Smooth muscle cell (in vitro differentiated cells): ENCODE results near the gene TNNC1. TPM values are rescaled to one million over a fixed set of nuclear protein-coding genes. Genes with fewer than 3 reads are reported as not detected.

Source experiments
- DNase-seq: peaks from one replicate; lab custom pipeline; 2025; ENCODE audit not compliant: unreplicated experiment; lab: John Stamatoyannopoulos, UW
- H2AFZ ChIP-seq: fragments of 200-600 bp; sonication (generic); 2 replicates; pipeline ENCODE4 v1.6.0; 2016; ENCODE audit warnings: antibody characterized with exemption, low read depth, mild to moderate bottlenecking
- H3F3A ChIP-seq: fragments of 200-600 bp; sonication (generic); 2 replicates; pipeline ENCODE4 v1.6.0; 2017; ENCODE audit warnings: antibody characterized with exemption, low read depth
- H3K27ac ChIP-seq: fragments of 200-600 bp; sonication (generic); 2 replicates; pipeline ENCODE4 v1.5.1; 2016; ENCODE audit warnings: low read depth, mild to moderate bottlenecking
- H3K27me3 ChIP-seq: fragments of 200-600 bp; sonication (generic); 2 replicates; pipeline ENCODE4 v1.6.1; 2016; ENCODE audit warnings: low read depth, mild to moderate bottlenecking
- H3K36me3 ChIP-seq: fragments of 200-600 bp; sonication (generic); 2 replicates; pipeline ENCODE4 v1.5.1; 2016; ENCODE audit warnings: low read depth
- H3K4me1 ChIP-seq: fragments of 200-600 bp; sonication (generic); 2 replicates; pipeline ENCODE4 v1.5.1; 2016; ENCODE audit warnings: low read depth
- H3K4me2 ChIP-seq: fragments of 200-600 bp; sonication (generic); 2 replicates; pipeline ENCODE4 v1.6.0; 2016; ENCODE audit warnings: mild to moderate bottlenecking
- H3K4me3 ChIP-seq: fragments of 200-600 bp; sonication (generic); 2 replicates; pipeline ENCODE4 v1.5.1; 2016; ENCODE audit warnings: mild to moderate bottlenecking
- H3K79me2 ChIP-seq: fragments of 200-600 bp; sonication (generic); 2 replicates; pipeline ENCODE4 v1.6.0; 2016; ENCODE audit warnings: low read depth, mild to moderate bottlenecking
- H3K9ac ChIP-seq: fragments of 200-600 bp; sonication (generic); 2 replicates; pipeline ENCODE4 v1.6.0; 2016; ENCODE audit warnings: low read depth
- H3K9me3 ChIP-seq: fragments of 200-600 bp; sonication (generic); replicated peaks from 2 replicates; pipeline ENCODE4 v1.5.1; 2016; ENCODE audit warnings: low read depth
- H4K20me1 ChIP-seq: fragments of 200-600 bp; sonication (generic); 2 replicates; pipeline ENCODE4 v1.6.0; 2016; ENCODE audit warnings: low read depth
- CTCF ChIP-seq: fragments of 200-600 bp; sonication (generic); IDR thresholded peaks from 2 replicates; pipeline ENCODE4 v1.5.1; 2017; ENCODE audit warnings: borderline replicate concordance, mild to moderate bottlenecking, antibody characterized with exemption; ENCODE audit not compliant: insufficient read depth, poor library complexity, severe bottlenecking
- WGBS: methylation state at CpG from one replicate; pipeline ENCODE4 v1.1.7; 2016; ENCODE audit warnings: low lambda C conversion rate; 5-methylcytosine and 5-hydroxymethylcytosine counted together
- polyA plus RNA-seq: library from polyadenylated mRNA; unstranded; fragments of >200 nt; fragmentation: Nextera tagmentation; extraction: Ambion mirVana; gene quantifications from 2 replicates; pipeline ENCODE4 v1.2.1, GENCODE V29; 2016
- total RNA-seq: library from RNA; depleted of rRNA; stranded (reverse); fragments of >200 nt; gene quantifications from 2 replicates; pipeline ENCODE4 v1.2.3, GENCODE V29; 2014

TNNC1 gene
- total and polyA plus RNA-seq, 2 experiments from 2014 or later, result 5.1 to 5.9 TPM

GRCh38 chr3:52404391-52404790, 49.5 kb downstream of the TNNC1 start:
- no peak overlapping the region for H2AFZ ChIP-seq
- WGBS, result 97% methylated on average over 10 of the region's 10 CpGs
- no peaks in the 10 kb centered on the region for H4K20me1 ChIP-seq
- no peak for DNase-seq
- no peaks in the 10 kb centered on the region for H3K36me3 ChIP-seq
- TF ChIP-seq CTCF, result no peak
- no peaks in the 10 kb centered on the region for H3K9me3 ChIP-seq
- H3K79me2 ChIP-seq, result peaks cover 19% of the 10 kb centered on the region
- H3K4me1 ChIP-seq, result peaks cover 9% of the 10 kb centered on the region
- H3K27ac ChIP-seq, result no peak overlapping the region
- H3K9ac ChIP-seq, result no peak overlapping the region
- H3F3A ChIP-seq, result no peaks in the 10 kb centered on the region
- H3K27me3 ChIP-seq, result no peaks in the 10 kb centered on the region
- H3K4me2 ChIP-seq, result no peak overlapping the region
- H3K4me3 ChIP-seq, result no peak overlapping the region

GRCh38 chr3:52403955-52404354, 49.9 kb downstream of the TNNC1 start:
- Histone ChIP-seq H3K27me3 (no peaks in the 10 kb centered on the region), H3K9me3 (no peaks in the 10 kb centered on the region), H3K27ac (no peak overlapping the region), H3K9ac (no peak overlapping the region), H3F3A (no peaks in the 10 kb centered on the region), H2AFZ (no peak overlapping the region), H3K79me2 (peaks cover 15% of the 10 kb centered on the region), H4K20me1 (no peaks in the 10 kb centered on the region), H3K4me1 (peaks cover 4% of the 10 kb centered on the region), H3K36me3 (no peaks in the 10 kb centered on the region), H3K4me2 (no peak overlapping the region), H3K4me3 (no peak overlapping the region)
- no peak for TF ChIP-seq CTCF
- 98% methylated on average over 3 of the region's 3 CpGs for WGBS
- no peak for DNase-seq

GRCh38 chr3:52403271-52403841, 50.5 kb downstream of the TNNC1 start:
- Histone ChIP-seq H3F3A (no peaks in the 10 kb centered on the region), H3K36me3 (no peaks in the 10 kb centered on the region), H3K9ac (no peak overlapping the region), H3K4me1 (no peaks in the 10 kb centered on the region), H3K4me3 (no peak overlapping the region), H3K79me2 (peaks cover 9% of the 10 kb centered on the region), H3K9me3 (no peaks in the 10 kb centered on the region), H3K4me2 (no peak overlapping the region), H3K27me3 (no peaks in the 10 kb centered on the region), H3K27ac (no peak overlapping the region), H4K20me1 (no peaks in the 10 kb centered on the region), H2AFZ (no peak overlapping the region)
- no peak for DNase-seq
- no peak for TF ChIP-seq CTCF
- WGBS, result over 99% methylated on average over 19 of the region's 19 CpGs

GRCh38 chr3:52402706-52403270, 51.1 kb downstream of the TNNC1 start:
- H3K9me3 ChIP-seq, result no peaks in the 10 kb centered on the region
- no peaks in the 10 kb centered on the region for H3K4me1 ChIP-seq
- DNase-seq, result no peak
- H3K27ac ChIP-seq, result no peak overlapping the region
- H4K20me1 ChIP-seq, result no peaks in the 10 kb centered on the region
- no peak overlapping the region for H2AFZ ChIP-seq
- H3F3A ChIP-seq, result no peaks in the 10 kb centered on the region
- H3K79me2 ChIP-seq, result peaks cover 3% of the 10 kb centered on the region
- TF ChIP-seq CTCF, result no peak
- no peak overlapping the region for H3K4me2 ChIP-seq
- no peaks in the 10 kb centered on the region for H3K27me3 ChIP-seq
- no peak overlapping the region for H3K9ac ChIP-seq
- WGBS, result 96% methylated on average over 11 of the region's 11 CpGs
- H3K36me3 ChIP-seq, result no peaks in the 10 kb centered on the region
- no peak overlapping the region for H3K4me3 ChIP-seq
